ENCODE measurements around the gene SRPRB. TPM values are rescaled to one million over a fixed set of nuclear protein-coding genes. Genes with fewer than 3 reads are reported as not detected.

The SRPRB gene
- total and polyA plus RNA-seq, 5 donors from 2014 or later, result 23.8 to 57.2 (median 36.4) TPM

DNA sequence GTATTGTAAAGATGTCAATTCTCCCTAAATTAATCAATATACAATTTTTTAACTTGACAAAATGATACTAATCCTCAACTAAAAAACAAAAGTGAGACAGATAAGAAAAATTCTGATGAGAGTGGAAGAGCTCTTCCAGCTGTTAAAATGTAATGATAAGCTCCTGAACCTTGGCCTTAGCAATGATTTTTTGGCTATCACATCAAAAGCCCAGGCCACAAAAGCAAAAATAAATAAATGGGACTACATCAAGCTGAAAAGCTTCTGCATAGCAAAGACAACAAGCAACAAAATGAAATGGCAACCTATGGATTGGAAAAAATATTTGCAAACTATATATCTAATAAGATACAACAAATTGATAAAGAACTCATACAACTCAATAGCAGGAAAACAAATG lies 24.0 kb upstream of the SRPRB start:
- Histone ChIP-seq H3K9me3 (ENCODE audit: control insufficient read depth in 2 of 2, low read length in 2 of 2) (no peaks in the 10 kb centered on the region), H3K27ac (ENCODE audit: insufficient read depth, low read length, poor library complexity, severe bottlenecking) (no peak overlapping the region), H3K4me3 (ENCODE audit: low read depth, low read length) (no peak overlapping the region), H3K27me3 (ENCODE audit: control insufficient read depth, insufficient read depth, low read length) (peaks cover 11% of the 10 kb centered on the region), H3K36me3 (ENCODE audit: control insufficient read depth, insufficient read depth, low read length) (no peaks in the 10 kb centered on the region), H3K4me1 (ENCODE audit: control insufficient read depth, insufficient read depth, low read length, poor library complexity, severe bottlenecking) (no peaks in the 10 kb centered on the region)
- peaks cover 25% of the 10 kb centered on the region for H3K27me3 Mint-ChIP-seq
- H3K4me1 Mint-ChIP-seq, result no peaks in the 10 kb centered on the region
- no peak for ATAC-seq (ENCODE audit: low read depth in 2 of 2)
- peaks cover 0 to 4% (median 0%) of the 10 kb centered on the region in 7 donors for H3K9me3 Mint-ChIP-seq
- H3K4me3 Mint-ChIP-seq, result no peak overlapping the region
- no peak for DNase-seq
- no peak overlapping the region for H3K27ac Mint-ChIP-seq
- H3K36me3 Mint-ChIP-seq, result no peaks in the 10 kb centered on the region

GRCh38 chr3:133782454-133782853 lies 23.2 kb upstream of the SRPRB start:
- Mint-ChIP-seq H3K27ac (no peak overlapping the region), H3K4me1 (no peaks in the 10 kb centered on the region), H3K4me3 (no peak overlapping the region), H3K9me3 (peaks cover 0 to 5% (median 0%) of the 10 kb centered on the region in 7 donors), H3K27me3 (peaks cover 31% of the 10 kb centered on the region), H3K36me3 (no peaks in the 10 kb centered on the region)
- Histone ChIP-seq H3K27ac (ENCODE audit: insufficient read depth, low read length, poor library complexity, severe bottlenecking) (no peak overlapping the region), H3K27me3 (ENCODE audit: control insufficient read depth, insufficient read depth, low read length) (peaks cover 11% of the 10 kb centered on the region), H3K4me1 (ENCODE audit: control insufficient read depth, insufficient read depth, low read length, poor library complexity, severe bottlenecking) (no peaks in the 10 kb centered on the region), H3K4me3 (ENCODE audit: low read depth, low read length) (no peak overlapping the region), H3K9me3 (ENCODE audit: control insufficient read depth in 2 of 2, low read length in 2 of 2) (no peaks in the 10 kb centered on the region), H3K36me3 (ENCODE audit: control insufficient read depth, insufficient read depth, low read length) (no peaks in the 10 kb centered on the region)
- DNase-seq (no peak), ATAC-seq (ENCODE audit: low read depth in 2 of 2) (no peak)

- no peaks in the 10 kb centered on the region for H3K36me3 Mint-ChIP-seq
- ATAC-seq (ENCODE audit: low read depth in 2 of 2), result no peak
- H3K27me3 ChIP-seq (ENCODE audit: control insufficient read depth, insufficient read depth, low read length), result peaks cover 11% of the 10 kb centered on the region
Observed at GRCh38 chr3:133783762-133784161, 21.9 kb upstream of the SRPRB start.

DNA sequence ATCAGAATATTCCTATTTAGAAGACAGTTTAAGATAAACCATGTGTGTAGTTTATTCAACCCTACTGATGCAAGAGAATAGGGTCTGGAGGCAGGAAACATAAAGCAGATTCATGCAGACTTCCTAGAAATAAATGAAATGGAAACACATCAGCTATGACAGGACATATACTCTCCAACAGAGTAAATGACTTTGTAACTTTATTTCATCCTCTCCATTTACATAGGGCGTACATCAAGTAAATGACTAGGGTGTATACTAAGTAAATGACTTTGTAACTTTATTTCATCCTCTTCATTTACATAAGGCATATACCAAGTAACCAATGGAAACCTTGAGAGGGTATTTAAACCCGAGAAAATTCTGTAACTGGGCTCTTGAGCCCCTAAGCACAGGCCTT lies 17.6 kb upstream of the SRPRB start:
- Histone ChIP-seq H3K27ac (ENCODE audit: insufficient read depth, low read length, poor library complexity, severe bottlenecking) (no peak overlapping the region), H3K4me1 (ENCODE audit: control insufficient read depth, insufficient read depth, low read length, poor library complexity, severe bottlenecking) (no peaks in the 10 kb centered on the region), H3K9me3 (ENCODE audit: control insufficient read depth in 2 of 2, low read length in 2 of 2) (peaks cover 10 to 17% of the 10 kb centered on the region in 2 experiments), H3K36me3 (ENCODE audit: control insufficient read depth, insufficient read depth, low read length) (no peaks in the 10 kb centered on the region), H3K27me3 (ENCODE audit: control insufficient read depth, insufficient read depth, low read length) (peaks cover 5% of the 10 kb centered on the region), H3K4me3 (ENCODE audit: low read depth, low read length) (no peak overlapping the region)
- H3K4me1 Mint-ChIP-seq, result no peaks in the 10 kb centered on the region
- DNase-seq (no peak), ATAC-seq (ENCODE audit: low read depth in 2 of 2) (no peak)
- H3K4me3 Mint-ChIP-seq, result no peak overlapping the region
- H3K27ac Mint-ChIP-seq, result no peak overlapping the region
- no peaks in the 10 kb centered on the region for H3K36me3 Mint-ChIP-seq
- H3K9me3 Mint-ChIP-seq, result peaks cover 0 to 11% (median 4%) of the 10 kb centered on the region in 7 donors
- H3K27me3 Mint-ChIP-seq, result peaks cover 12% of the 10 kb centered on the region

More at GRCh38 chr3:133783762-133784161, 21.9 kb upstream of the SRPRB start:
- peaks cover 29% of the 10 kb centered on the region for H3K27me3 Mint-ChIP-seq
- H3K4me1 Mint-ChIP-seq, result no peaks in the 10 kb centered on the region
- H3K27ac ChIP-seq (ENCODE audit: insufficient read depth, low read length, poor library complexity, severe bottlenecking), result no peak overlapping the region
- DNase-seq, result no peak
- H3K9me3 ChIP-seq (ENCODE audit: control insufficient read depth in 2 of 2, low read length in 2 of 2), result no peaks in the 10 kb centered on the region
- peaks cover 0 to 5% (median 0%) of the 10 kb centered on the region in 7 donors for H3K9me3 Mint-ChIP-seq
- no peak overlapping the region for H3K4me3 Mint-ChIP-seq
- no peaks in the 10 kb centered on the region for H3K36me3 ChIP-seq (ENCODE audit: control insufficient read depth, insufficient read depth, low read length)
- no peak overlapping the region for H3K4me3 ChIP-seq (ENCODE audit: low read depth, low read length)
- H3K4me1 ChIP-seq (ENCODE audit: control insufficient read depth, insufficient read depth, low read length, poor library complexity, severe bottlenecking), result no peaks in the 10 kb centered on the region
- H3K27ac Mint-ChIP-seq, result no peak overlapping the region

GRCh38 chr3:133792171-133792763 lies 13.3 kb upstream of the SRPRB start:
- H3K4me3 ChIP-seq (ENCODE audit: low read depth, low read length), result no peak overlapping the region
- H3K9me3 Mint-ChIP-seq, result peaks cover 0 to 13% (median 4%) of the 10 kb centered on the region in 7 donors

GRCh38 chr3:133797396-133798105 lies 8.1 kb upstream of the SRPRB start:
- H3K27me3 ChIP-seq (ENCODE audit: control insufficient read depth, insufficient read depth, low read length), result peaks cover 16% of the 10 kb centered on the region
- no peaks in the 10 kb centered on the region for H3K36me3 ChIP-seq (ENCODE audit: control insufficient read depth, insufficient read depth, low read length)
- ATAC-seq (ENCODE audit: low read depth in 2 of 2), result no peak
- no peaks in the 10 kb centered on the region for H3K4me1 ChIP-seq (ENCODE audit: control insufficient read depth, insufficient read depth, low read length, poor library complexity, severe bottlenecking)
- Mint-ChIP-seq H3K36me3 (no peaks in the 10 kb centered on the region), H3K9me3 (peaks cover 0 to 7% (median 3%) of the 10 kb centered on the region in 7 donors), H3K27me3 (peaks cover 44% of the 10 kb centered on the region), H3K4me1 (no peaks in the 10 kb centered on the region), H3K27ac (no peak overlapping the region), H3K4me3 (no peak overlapping the region)
- DNase-seq, result no peak
- H3K4me3 ChIP-seq (ENCODE audit: low read depth, low read length), result no peak overlapping the region
- H3K9me3 ChIP-seq (ENCODE audit: control insufficient read depth in 2 of 2, low read length in 2 of 2), result peaks cover 5% of the 10 kb centered on the region in 2 experiments
- no peak overlapping the region for H3K27ac ChIP-seq (ENCODE audit: insufficient read depth, low read length, poor library complexity, severe bottlenecking)

More at GRCh38 chr3:133792171-133792763, 13.3 kb upstream of the SRPRB start:
- DNase-seq, result peak in 1 of 3 donors; percentile 4
- H3K27ac ChIP-seq (ENCODE audit: insufficient read depth, low read length, poor library complexity, severe bottlenecking), result no peak overlapping the region
- no peaks in the 10 kb centered on the region for H3K4me1 ChIP-seq (ENCODE audit: control insufficient read depth, insufficient read depth, low read length, poor library complexity, severe bottlenecking)
- ATAC-seq (ENCODE audit: low read depth in 2 of 2), result no peak
- no peaks in the 10 kb centered on the region for H3K36me3 ChIP-seq (ENCODE audit: control insufficient read depth, insufficient read depth, low read length)
- Mint-ChIP-seq H3K27me3 (peaks cover 21% of the 10 kb centered on the region), H3K4me3 (no peak overlapping the region), H3K4me1 (no peaks in the 10 kb centered on the region), H3K36me3 (no peaks in the 10 kb centered on the region), H3K27ac (no peak overlapping the region)
- H3K9me3 ChIP-seq (ENCODE audit: control insufficient read depth in 2 of 2, low read length in 2 of 2), result peaks cover 11 to 18% of the 10 kb centered on the region in 2 experiments
- H3K27me3 ChIP-seq (ENCODE audit: control insufficient read depth, insufficient read depth, low read length), result peaks cover 13% of the 10 kb centered on the region

GRCh38 chr3:133799794-133800585 lies 5.6 kb upstream of the SRPRB start:
- Histone ChIP-seq H3K27ac (ENCODE audit: insufficient read depth, low read length, poor library complexity, severe bottlenecking) (no peak overlapping the region), H3K4me1 (ENCODE audit: control insufficient read depth, insufficient read depth, low read length, poor library complexity, severe bottlenecking) (no peaks in the 10 kb centered on the region), H3K9me3 (ENCODE audit: control insufficient read depth in 2 of 2, low read length in 2 of 2) (no peaks in the 10 kb centered on the region), H3K4me3 (ENCODE audit: low read depth, low read length) (no peak overlapping the region), H3K27me3 (ENCODE audit: control insufficient read depth, insufficient read depth, low read length) (peaks cover 10% of the 10 kb centered on the region), H3K36me3 (ENCODE audit: control insufficient read depth, insufficient read depth, low read length) (no peaks in the 10 kb centered on the region)
- ATAC-seq (ENCODE audit: low read depth in 2 of 2) (no peak), DNase-seq (no peak)
- Mint-ChIP-seq H3K27me3 (peaks cover 47% of the 10 kb centered on the region), H3K4me3 (no peak overlapping the region), H3K4me1 (peaks cover 0 to 1% (median under 1%) of the 10 kb centered on the region in 4 donors), H3K36me3 (no peaks in the 10 kb centered on the region), H3K27ac (no peak overlapping the region), H3K9me3 (peaks cover 0 to 3% (median 0%) of the 10 kb centered on the region in 7 donors)

Measured in CD4-positive, CD25-positive, alpha-beta regulatory T cell (primary cell).